Omental fat pad (tissue), 4 donors: ENCODE results near the gene SH3RF3. TPM values are rescaled to one million over a fixed set of nuclear protein-coding genes. Genes with fewer than 3 reads are reported as not detected.

Experiments
- ATAC-seq: fragments of 150-250 bp; one replicate; pipeline ENCODE4 v1.9.1; 2016; ENCODE audit warnings: mild to moderate bottlenecking, moderate library complexity; ENCODE audit not compliant: low FRiP score
- DNase-seq: peaks from one replicate; pipeline ENCODE4 v3.0.0-alpha.2; 2019; ENCODE audit warnings: low spot score
- total RNA-seq, 4 donors: library from RNA; depleted of rRNA; stranded (reverse); fragments of >200 nt; gene quantifications; one replicate each; pipeline ENCODE4 v1.1.0, GENCODE V29; 2016
- TF ChIP-seq, protein P1 (sequence below), 3 donors: fragments of 450-650 bp; IDR thresholded peaks; one replicate each; pipeline ENCODE4 v1.5.1; 2016 to 2017; ENCODE audit warnings: antibody characterized with exemption in 3 of 3, mild to moderate bottlenecking in 3 of 3, moderate library complexity in 2 of 3

SH3RF3 gene
- total RNA-seq, 4 donors from 2014 or later: 6.5 to 16.6 (median 8.6) TPM

DNA sequence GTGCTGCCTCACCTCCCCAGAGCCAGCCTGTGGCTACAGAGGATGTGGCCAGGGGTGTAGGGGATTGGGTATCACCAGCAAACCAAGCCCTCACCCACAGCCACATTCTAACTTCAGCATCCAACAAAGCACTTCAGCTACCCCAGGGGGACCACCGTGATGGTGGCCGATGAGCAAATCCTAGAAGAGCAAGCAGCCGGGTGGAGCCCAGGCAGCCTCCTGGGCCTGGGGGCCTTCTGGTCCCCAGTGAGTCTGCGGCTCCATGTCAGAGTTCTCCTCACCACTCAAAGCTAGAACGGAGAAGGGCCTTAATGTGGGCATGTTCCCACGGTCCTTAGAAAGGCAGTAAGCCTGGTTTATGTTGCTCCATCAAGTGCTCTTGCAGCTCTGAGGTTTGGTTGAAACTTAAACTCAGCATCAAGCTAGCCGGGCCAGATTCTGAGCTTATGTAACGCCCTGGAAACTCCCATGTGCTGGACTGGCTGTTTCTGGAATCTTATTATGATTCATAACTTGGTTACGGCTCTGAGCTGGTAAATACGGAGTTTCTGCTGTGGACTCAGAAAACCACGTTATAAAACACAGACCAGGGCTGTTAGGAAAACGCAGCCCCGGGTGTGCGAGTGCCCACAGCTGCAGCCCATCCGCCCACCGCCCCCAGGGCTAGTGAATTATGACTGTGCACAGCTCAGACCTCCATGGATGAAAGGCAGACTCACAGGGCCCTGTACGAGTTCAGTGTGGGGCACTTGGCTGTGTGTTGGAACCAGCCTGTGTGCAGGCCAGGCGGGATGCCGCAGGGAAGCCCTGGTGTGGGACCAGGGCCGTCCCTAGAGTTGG lies 385.0 kb downstream of the SH3RF3 start:
- TF ChIP-seq, protein P1, sequence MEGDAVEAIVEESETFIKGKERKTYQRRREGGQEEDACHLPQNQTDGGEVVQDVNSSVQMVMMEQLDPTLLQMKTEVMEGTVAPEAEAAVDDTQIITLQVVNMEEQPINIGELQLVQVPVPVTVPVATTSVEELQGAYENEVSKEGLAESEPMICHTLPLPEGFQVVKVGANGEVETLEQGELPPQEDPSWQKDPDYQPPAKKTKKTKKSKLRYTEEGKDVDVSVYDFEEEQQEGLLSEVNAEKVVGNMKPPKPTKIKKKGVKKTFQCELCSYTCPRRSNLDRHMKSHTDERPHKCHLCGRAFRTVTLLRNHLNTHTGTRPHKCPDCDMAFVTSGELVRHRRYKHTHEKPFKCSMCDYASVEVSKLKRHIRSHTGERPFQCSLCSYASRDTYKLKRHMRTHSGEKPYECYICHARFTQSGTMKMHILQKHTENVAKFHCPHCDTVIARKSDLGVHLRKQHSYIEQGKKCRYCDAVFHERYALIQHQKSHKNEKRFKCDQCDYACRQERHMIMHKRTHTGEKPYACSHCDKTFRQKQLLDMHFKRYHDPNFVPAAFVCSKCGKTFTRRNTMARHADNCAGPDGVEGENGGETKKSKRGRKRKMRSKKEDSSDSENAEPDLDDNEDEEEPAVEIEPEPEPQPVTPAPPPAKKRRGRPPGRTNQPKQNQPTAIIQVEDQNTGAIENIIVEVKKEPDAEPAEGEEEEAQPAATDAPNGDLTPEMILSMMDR (IDR thresholded peaks at IDR 0.05): no peak
- ATAC-seq (peak; percentile 86), DNase-seq (peak; percentile 34)

DNA sequence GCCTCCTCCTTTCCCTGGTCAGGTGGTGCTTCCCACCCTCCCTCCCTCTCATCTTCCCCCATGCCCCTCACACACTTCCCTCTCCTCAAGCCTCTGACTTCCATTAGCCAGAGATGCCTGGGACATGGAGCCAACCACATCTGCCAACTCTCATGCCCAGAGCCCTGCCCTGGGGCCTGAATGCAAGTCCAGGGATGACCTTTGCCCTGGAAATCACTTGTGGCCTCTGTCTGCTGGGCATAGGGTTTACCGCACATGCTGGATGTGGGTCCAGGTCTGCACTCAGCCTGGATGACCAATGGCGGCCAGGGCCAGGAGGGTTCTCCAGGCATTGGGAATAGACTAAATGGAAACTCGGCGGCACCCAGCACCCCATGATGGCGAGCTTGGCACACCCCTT lies 385.9 kb downstream of the SH3RF3 start:
- ATAC-seq: no peak
- no peak for DNase-seq
- TF ChIP-seq, protein P1 (IDR thresholded peaks at IDR 0.05): no peak

DNA sequence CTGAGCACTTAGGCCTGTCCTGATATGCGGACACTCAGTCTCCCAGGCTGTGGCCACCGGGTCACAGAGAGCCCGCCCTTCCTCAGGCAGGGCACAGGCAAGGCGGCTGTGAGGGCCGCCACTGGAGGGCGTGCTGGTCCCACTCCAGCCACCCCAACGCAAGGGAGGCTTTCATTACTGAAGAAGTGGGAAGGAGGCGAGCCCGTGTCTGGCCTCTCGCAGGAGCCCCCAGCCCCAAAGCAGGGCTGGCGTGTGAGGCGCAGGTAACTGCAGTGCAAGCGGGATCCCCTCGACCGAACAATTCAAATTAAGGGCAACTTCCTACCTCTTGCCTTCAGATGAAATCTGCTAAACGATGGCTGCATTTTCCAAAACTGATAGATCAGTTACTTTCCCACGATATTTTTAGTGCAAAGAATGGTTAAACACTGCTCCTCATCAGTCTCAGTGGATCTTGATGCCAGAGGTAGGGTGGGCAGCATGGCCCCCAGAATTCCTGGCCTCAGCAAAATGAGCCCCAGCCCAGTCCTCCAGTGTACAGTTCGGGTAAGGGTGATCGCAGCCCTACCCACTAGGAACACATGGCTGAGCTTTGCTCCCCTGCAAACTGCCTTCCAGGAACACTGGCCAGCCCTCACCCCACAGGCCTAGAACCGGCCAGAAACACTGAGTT lies 387.6 kb downstream of the SH3RF3 start:
- ATAC-seq (no peak), DNase-seq (no peak)
- TF ChIP-seq, protein P1 (IDR thresholded peaks at IDR 0.05): no peak

DNA sequence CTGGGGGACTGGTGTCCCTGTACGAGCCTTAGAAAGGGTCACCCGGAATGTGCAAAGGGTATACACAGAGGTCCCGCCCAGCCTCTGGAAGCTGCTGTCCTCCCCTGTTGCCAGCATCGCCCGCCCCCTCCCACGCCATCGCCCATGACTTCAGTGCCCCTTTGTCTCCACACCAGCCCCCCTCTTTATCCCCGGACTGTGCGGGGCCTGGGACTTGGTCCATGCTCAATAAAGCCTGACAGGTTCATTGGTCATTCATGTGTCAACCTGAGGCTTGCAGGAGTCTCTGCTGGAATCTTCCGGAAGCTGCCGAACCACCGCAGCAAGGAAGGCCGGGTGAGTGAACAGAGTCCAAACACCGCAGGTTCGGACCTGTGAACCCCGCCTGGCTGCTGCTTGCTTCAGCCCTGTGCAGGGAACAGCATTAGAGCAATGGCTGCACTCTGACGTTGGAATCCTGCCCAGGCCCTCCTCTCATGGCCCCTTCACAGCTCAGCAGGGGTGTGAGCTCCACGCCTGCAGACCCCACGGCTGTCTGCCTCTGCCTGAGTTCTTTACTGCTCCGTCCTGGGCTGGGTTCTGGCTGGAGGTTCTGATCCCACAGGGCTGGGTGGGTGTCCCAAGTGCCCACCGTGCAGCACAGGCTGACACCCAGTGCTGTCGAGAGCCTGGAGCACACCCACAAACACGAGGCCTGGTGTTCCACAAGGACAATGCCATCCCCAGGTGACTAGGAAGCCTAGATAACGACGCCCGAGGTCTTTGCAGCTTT lies 388.3 kb downstream of the SH3RF3 start:
- TF ChIP-seq, protein P1 (IDR thresholded peaks at IDR 0.05): no peak
- no peak for ATAC-seq

DNA sequence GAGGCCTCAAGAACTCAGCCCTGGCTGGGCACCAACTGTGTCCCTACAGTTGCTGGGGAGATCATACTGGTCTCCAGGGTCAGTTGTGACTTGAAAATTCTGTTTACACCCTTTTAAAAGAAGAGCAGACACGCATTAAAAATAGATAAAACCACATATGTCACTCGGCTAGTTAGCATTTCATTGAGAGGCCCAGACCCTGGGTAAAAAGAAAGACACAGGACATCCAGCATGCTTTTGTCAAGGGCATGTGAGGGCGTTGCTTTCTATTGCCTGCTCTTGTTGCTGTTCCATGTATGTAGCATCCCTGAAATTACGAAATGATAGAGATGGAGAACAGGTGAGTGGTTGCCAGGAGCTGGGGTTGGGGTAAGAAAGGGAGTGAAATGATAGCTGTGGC lies 390.5 kb downstream of the SH3RF3 start:
- ATAC-seq: no peak
- no peak for DNase-seq
- TF ChIP-seq, protein P1 (IDR thresholded peaks at IDR 0.05): no peak

More for the DNA sequence above, 388.3 kb downstream of the SH3RF3 start:
- no peak for DNase-seq

DNA sequence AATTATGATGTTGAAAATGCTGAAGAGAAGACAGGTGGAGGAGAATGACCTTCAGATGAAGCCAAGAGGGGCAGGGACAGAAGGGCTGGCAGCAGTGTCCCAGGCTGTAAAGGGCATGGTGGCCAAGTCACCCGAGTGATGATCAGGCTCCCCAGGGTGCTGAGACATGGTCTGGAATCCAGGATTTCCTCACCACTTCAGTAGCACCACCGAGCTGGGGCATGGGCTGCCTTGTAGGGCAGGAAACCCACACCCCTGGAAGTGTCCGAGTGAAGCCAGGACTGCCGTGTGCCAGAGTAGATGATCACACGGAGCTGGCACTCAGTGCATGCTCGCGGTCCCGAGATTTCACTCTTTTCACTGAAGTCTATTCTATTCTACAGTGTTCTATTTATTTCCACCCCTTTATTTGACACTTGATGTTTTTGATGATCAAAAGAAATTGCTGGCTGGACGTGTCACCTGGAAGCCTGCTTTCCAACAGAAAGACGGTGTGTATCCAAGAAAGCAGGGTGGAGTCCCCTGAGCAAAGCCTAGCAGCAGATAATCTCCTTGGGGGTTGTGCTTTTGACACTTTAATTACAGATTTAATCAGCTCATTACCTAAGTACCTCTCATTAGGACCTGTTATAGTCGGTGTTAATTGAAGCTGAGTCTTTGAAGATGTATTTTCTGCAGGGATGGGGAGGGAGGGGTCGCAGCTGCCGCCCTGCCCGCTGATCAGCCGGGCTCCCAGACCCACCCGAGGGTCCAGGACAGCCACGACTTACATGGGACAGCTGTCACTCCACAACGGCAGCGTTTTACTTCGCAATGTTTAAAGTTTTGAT lies 392.4 kb downstream of the SH3RF3 start:
- ATAC-seq: no peak
- TF ChIP-seq, protein P1 (IDR thresholded peaks at IDR 0.05): no peak
- DNase-seq: no peak
